ENCODE results near the gene RAB15.

The RAB15 gene

GRCh38 chr14:64987438-64987767 is 15.3 kb upstream of the RAB15 start:
- peak overlapping the region; percentile 84 for H3K27ac ChIP-seq

GRCh38 chr14:64986648-64987437 is 14.7 kb upstream of the RAB15 start, which contains the start of gene FNTB:
FNTB (plus strand) TSS chr14:64986895; CDS start chr14:64986954, 59 bp downstream.
- Histone ChIP-seq H3K9me3 (ENCODE audit: severe bottlenecking) (no peaks in the 10 kb centered on the region), H3K4me3 (ENCODE audit: low read depth, low read length) (peak within 1 kb of the TSS; percentile 56), H3K27ac (peak within 1 kb of the TSS; percentile 84), H3K36me3 (peaks cover 5% of the 10 kb centered on the region), H3K27me3 (ENCODE audit: insufficient read depth, low read depth, severe bottlenecking) (no peaks in the 10 kb centered on the region)
- peak; percentile 95 for DNase-seq
- peak; percentile 89 for TF ChIP-seq CTCF (IDR thresholded peaks at IDR 0.05; ENCODE audit: low read depth, low read length)

More at GRCh38 chr14:64987438-64987767, 15.3 kb upstream of the RAB15 start:
- H3K9me3 ChIP-seq (ENCODE audit: severe bottlenecking) = no peaks in the 10 kb centered on the region
- peak overlapping the region; percentile 56 for H3K4me3 ChIP-seq (ENCODE audit: low read depth, low read length)
- no peak for DNase-seq
- H3K36me3 ChIP-seq = peaks cover 5% of the 10 kb centered on the region
- no peak for TF ChIP-seq CTCF (IDR thresholded peaks at IDR 0.05; ENCODE audit: low read depth, low read length)
- H3K27me3 ChIP-seq (ENCODE audit: insufficient read depth, low read depth, severe bottlenecking) = no peaks in the 10 kb centered on the region

- TF ChIP-seq CTCF (IDR thresholded peaks at IDR 0.05; ENCODE audit: low read depth, low read length) = peak; percentile 52
- no peak overlapping the region for H3K4me3 ChIP-seq (ENCODE audit: low read depth, low read length)
- DNase-seq = no peak
Observed at GRCh38 chr14:64983439-64984310, 11.5 kb upstream of the RAB15 start.

GRCh38 chr14:64979336-64980074 is 7.4 kb upstream of the RAB15 start:
- Histone ChIP-seq H3K9me3 (ENCODE audit: severe bottlenecking) (no peaks in the 10 kb centered on the region), H3K27ac (no peak overlapping the region), H3K27me3 (ENCODE audit: insufficient read depth, low read depth, severe bottlenecking) (no peaks in the 10 kb centered on the region), H3K36me3 (no peaks in the 10 kb centered on the region), H3K4me3 (ENCODE audit: low read depth, low read length) (no peak overlapping the region)
- TF ChIP-seq CTCF (IDR thresholded peaks at IDR 0.05; ENCODE audit: low read depth, low read length) = no peak
- no peak for DNase-seq

More at GRCh38 chr14:64983439-64984310, 11.5 kb upstream of the RAB15 start:
- no peaks in the 10 kb centered on the region for H3K9me3 ChIP-seq (ENCODE audit: severe bottlenecking)
- peaks cover 2% of the 10 kb centered on the region; the same call in 1 of the 2 replicates for H3K36me3 ChIP-seq
- H3K27me3 ChIP-seq (ENCODE audit: insufficient read depth, low read depth, severe bottlenecking) = no peaks in the 10 kb centered on the region
- H3K27ac ChIP-seq = no peak overlapping the region

- DNase-seq = no peak
- no peak overlapping the region for H3K27ac ChIP-seq
- H3K36me3 ChIP-seq = no peaks in the 10 kb centered on the region
- H3K27me3 ChIP-seq (ENCODE audit: insufficient read depth, low read depth, severe bottlenecking) = no peaks in the 10 kb centered on the region
- H3K4me3 ChIP-seq (ENCODE audit: low read depth, low read length) = no peak overlapping the region
- no peaks in the 10 kb centered on the region for H3K9me3 ChIP-seq (ENCODE audit: severe bottlenecking)
- TF ChIP-seq CTCF (IDR thresholded peaks at IDR 0.05; ENCODE audit: low read depth, low read length) = no peak
Observed at GRCh38 chr14:64974563-64974962, 2.4 kb upstream of the RAB15 start.

All from WERI-Rb-1 (cell line).